ENCODE measurements around the gene CATSPERZ. TPM values are rescaled to one million over a fixed set of nuclear protein-coding genes. Genes with fewer than 3 reads are reported as not detected.
A peak's percentile ranks its signal among the peaks of the same experiment; 100 is the strongest.

CATSPERZ gene
- total RNA-seq, 1 donor: not detected

DNA sequence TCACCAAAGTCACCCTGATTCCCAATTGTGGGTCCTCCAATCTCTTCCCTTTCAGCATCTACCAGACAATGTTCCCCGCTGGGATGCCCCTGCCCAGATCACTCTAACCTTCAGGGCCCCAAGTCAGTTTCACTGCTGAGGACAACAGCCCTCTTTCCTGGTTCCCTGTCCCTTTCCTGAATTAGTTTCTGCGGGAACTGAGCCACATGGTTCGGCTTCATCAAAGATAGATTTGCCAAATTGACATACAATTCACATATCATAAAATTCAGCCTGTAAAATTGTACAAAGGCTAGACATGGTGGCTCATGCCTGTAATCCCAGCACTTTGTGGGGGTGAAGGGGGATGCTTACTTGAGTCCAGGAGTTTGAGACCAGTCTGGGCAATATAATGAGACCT, 27.8 kb downstream of the CATSPERZ start:
- Histone ChIP-seq H3K36me3 (ENCODE audit: insufficient read depth, low read length) (no peaks in the 10 kb centered on the region), H3K4me1 (ENCODE audit: insufficient read depth, low read length) (peaks cover 24% of the 10 kb centered on the region), H3K9me3 (ENCODE audit: low read depth, low read length) (no peaks in the 10 kb centered on the region), H3K4me2 (ENCODE audit: insufficient read depth, low read length) (no peak overlapping the region), H3K27ac (ENCODE audit: low read depth, low read length) (no peak overlapping the region), H3K4me3 (ENCODE audit: insufficient read depth, low read length) (no peak overlapping the region), H4K20me1 (ENCODE audit: insufficient read depth, low read length) (peaks cover 2% of the 10 kb centered on the region), H3K79me2 (ENCODE audit: insufficient read depth, low read length) (no peaks in the 10 kb centered on the region), H2AFZ (ENCODE audit: low read length) (no peak overlapping the region), H3K27me3 (ENCODE audit: insufficient read depth, low read length) (no peaks in the 10 kb centered on the region)
- DNase-seq (ENCODE audit: insufficient read length, low spot score, missing footprints): peak; percentile 29
- TF ChIP-seq, protein P1, sequence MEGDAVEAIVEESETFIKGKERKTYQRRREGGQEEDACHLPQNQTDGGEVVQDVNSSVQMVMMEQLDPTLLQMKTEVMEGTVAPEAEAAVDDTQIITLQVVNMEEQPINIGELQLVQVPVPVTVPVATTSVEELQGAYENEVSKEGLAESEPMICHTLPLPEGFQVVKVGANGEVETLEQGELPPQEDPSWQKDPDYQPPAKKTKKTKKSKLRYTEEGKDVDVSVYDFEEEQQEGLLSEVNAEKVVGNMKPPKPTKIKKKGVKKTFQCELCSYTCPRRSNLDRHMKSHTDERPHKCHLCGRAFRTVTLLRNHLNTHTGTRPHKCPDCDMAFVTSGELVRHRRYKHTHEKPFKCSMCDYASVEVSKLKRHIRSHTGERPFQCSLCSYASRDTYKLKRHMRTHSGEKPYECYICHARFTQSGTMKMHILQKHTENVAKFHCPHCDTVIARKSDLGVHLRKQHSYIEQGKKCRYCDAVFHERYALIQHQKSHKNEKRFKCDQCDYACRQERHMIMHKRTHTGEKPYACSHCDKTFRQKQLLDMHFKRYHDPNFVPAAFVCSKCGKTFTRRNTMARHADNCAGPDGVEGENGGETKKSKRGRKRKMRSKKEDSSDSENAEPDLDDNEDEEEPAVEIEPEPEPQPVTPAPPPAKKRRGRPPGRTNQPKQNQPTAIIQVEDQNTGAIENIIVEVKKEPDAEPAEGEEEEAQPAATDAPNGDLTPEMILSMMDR (IDR thresholded peaks at IDR 0.05; ENCODE audit: extremely low read depth, low read depth, low read length): no peak

DNA sequence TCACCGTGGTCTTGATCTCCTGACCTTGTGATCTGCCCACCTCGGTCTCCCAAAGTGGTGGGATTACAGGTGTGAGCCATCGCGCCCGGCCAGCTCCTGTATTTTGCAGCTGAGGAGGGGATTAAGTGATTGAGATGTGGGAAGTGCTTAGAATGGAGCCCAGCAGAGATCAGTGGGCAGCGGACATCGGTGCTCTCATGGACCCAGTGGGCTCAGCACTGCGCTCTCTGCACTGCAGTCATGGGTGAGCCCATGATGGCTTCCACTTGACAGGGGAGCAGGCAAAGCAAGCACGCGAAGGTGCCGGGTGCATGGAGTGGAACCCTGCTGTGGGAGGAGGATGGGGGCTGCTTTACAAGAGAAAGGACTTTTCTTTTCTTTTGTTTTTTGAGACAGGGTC, 30.7 kb downstream of the CATSPERZ start:
- H3K36me3 ChIP-seq (ENCODE audit: insufficient read depth, low read length): no peaks in the 10 kb centered on the region
- H3K4me2 ChIP-seq (ENCODE audit: insufficient read depth, low read length): no peak overlapping the region
- H4K20me1 ChIP-seq (ENCODE audit: insufficient read depth, low read length): no peaks in the 10 kb centered on the region
- no peak overlapping the region for H3K27ac ChIP-seq (ENCODE audit: low read depth, low read length)
- H3K27me3 ChIP-seq (ENCODE audit: insufficient read depth, low read length): no peaks in the 10 kb centered on the region
- H3K79me2 ChIP-seq (ENCODE audit: insufficient read depth, low read length): no peaks in the 10 kb centered on the region
- no peak overlapping the region for H2AFZ ChIP-seq (ENCODE audit: low read length)
- no peak overlapping the region for H3K4me3 ChIP-seq (ENCODE audit: insufficient read depth, low read length)
- TF ChIP-seq, protein P1 (IDR thresholded peaks at IDR 0.05; ENCODE audit: extremely low read depth, low read depth, low read length): no peak
- peaks cover 34% of the 10 kb centered on the region for H3K4me1 ChIP-seq (ENCODE audit: insufficient read depth, low read length)
- no peaks in the 10 kb centered on the region for H3K9me3 ChIP-seq (ENCODE audit: low read depth, low read length)
- DNase-seq (ENCODE audit: insufficient read length, low spot score, missing footprints): no peak

DNA sequence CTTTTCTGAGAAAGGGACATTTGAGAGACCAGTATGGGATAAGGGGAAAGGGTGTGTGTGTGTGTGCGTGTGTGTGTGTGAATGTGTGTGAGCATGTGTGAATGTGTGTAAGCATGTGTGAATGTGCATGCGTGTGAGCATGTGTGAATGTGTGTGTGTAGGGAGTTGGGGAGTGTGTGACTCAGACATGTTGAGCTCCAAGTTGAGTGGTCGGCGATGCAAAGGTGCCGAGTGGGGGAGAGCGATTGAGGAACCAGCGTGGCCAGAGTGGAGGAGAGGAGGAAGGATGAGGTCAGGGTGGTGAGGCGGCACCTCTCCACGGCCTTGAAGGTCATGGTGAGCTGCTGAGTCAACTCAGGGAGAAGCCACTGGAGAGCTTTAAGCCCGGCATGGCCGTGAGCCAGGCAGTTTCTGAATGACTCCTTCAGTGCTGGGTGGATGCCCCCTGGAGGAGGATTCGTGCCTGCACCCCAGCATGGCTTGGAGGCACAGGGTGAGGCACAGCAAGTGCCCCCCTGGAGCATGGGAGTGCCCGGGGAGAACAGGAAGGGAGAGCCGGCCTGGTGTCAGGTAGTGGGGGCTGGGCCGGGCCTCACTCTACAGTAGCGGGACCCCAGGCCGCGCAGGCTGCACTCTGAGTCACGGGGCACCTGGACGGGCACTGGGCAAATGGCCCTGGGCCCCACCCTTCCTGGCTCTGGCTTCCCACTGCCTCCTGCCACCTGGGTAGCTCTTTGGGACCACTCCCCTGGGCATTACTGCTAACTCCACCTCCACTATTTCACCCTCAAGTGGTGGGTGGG, 31.6 kb downstream of the CATSPERZ start:
- Histone ChIP-seq H4K20me1 (ENCODE audit: insufficient read depth, low read length) (no peaks in the 10 kb centered on the region), H3K36me3 (ENCODE audit: insufficient read depth, low read length) (no peaks in the 10 kb centered on the region), H3K9me3 (ENCODE audit: low read depth, low read length) (no peaks in the 10 kb centered on the region), H3K4me2 (ENCODE audit: insufficient read depth, low read length) (peak overlapping the region; percentile 74), H2AFZ (ENCODE audit: low read length) (peak overlapping the region; percentile 66), H3K4me3 (ENCODE audit: insufficient read depth, low read length) (no peak overlapping the region), H3K27me3 (ENCODE audit: insufficient read depth, low read length) (no peaks in the 10 kb centered on the region), H3K4me1 (ENCODE audit: insufficient read depth, low read length) (peaks cover 34% of the 10 kb centered on the region), H3K27ac (ENCODE audit: low read depth, low read length) (no peak overlapping the region), H3K79me2 (ENCODE audit: insufficient read depth, low read length) (no peaks in the 10 kb centered on the region)
- TF ChIP-seq, protein P1 (IDR thresholded peaks at IDR 0.05; ENCODE audit: extremely low read depth, low read depth, low read length): peak; percentile 77
- DNase-seq (ENCODE audit: insufficient read length, low spot score, missing footprints): peak; percentile 98

DNA sequence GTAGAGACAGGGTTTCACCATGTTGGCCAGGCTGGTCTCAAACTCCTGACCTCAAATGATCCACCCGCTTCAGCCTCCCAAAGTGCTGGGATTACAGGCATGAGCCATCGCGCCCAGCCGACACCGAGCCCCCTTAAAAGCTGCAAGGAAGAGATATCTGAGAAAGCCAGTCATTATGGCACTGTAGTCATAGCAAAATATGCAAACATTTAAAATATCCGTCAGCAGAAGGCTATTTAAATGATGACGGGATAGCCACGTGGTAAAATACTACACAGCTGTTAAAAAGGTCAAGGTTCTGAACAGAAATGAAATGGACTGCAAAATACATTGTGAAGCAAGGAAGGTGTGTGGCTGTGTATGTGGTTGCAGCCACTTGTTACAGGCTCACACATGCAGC, 33.4 kb downstream of the CATSPERZ start:
- H2AFZ ChIP-seq (ENCODE audit: low read length): no peak overlapping the region
- no peaks in the 10 kb centered on the region for H3K36me3 ChIP-seq (ENCODE audit: insufficient read depth, low read length)
- peaks cover 34% of the 10 kb centered on the region for H3K4me1 ChIP-seq (ENCODE audit: insufficient read depth, low read length)
- H4K20me1 ChIP-seq (ENCODE audit: insufficient read depth, low read length): no peaks in the 10 kb centered on the region
- H3K9me3 ChIP-seq (ENCODE audit: low read depth, low read length): no peaks in the 10 kb centered on the region
- no peak overlapping the region for H3K4me2 ChIP-seq (ENCODE audit: insufficient read depth, low read length)
- TF ChIP-seq, protein P1 (IDR thresholded peaks at IDR 0.05; ENCODE audit: extremely low read depth, low read depth, low read length): no peak
- peak; percentile 17 for DNase-seq (ENCODE audit: insufficient read length, low spot score, missing footprints)
- no peak overlapping the region for H3K4me3 ChIP-seq (ENCODE audit: insufficient read depth, low read length)
- no peaks in the 10 kb centered on the region for H3K79me2 ChIP-seq (ENCODE audit: insufficient read depth, low read length)
- H3K27me3 ChIP-seq (ENCODE audit: insufficient read depth, low read length): no peaks in the 10 kb centered on the region
- no peak overlapping the region for H3K27ac ChIP-seq (ENCODE audit: low read depth, low read length)

Data from osteoblast (primary cell).